ENCODE measurements around the gene LONRF2.

DNA sequence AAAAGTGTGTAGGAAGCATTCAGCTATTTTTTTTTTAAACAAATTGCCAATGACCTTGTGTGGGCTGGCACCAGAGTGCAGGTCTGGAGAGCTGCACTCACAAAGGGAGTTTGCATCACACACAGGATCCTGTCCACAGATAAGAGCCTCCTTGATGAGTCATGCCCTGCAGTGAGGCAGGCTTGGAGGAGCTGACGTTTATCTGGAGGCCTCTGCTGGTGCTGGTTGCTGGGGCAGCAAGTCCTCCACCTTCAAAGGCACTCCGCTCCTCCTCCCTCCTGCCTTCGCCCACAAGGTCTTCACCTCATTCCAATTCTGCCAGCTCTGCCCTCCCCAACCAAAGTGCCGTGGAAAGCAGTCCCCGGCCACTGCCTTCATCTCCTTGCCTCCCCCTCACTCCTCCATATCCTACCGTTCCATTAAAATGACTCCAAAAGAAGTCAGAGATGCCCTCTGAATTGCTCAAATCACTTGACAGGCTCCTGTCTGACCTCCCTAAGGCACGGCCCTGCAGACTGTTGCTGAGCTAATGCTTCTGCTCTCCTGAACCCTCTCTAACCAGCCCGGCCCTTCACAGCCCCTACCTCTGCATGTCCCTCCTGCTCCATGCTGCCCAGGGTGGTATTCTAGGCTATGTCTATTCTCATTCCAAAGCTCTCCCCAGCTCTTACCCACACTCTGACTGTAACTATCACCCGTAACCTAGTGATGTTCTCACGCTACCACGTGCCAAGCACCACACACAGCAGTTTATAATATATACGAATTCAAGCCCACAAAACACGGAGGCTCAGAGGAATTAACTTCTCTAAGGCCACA is 30.9 kb downstream of the LONRF2 start:
- no peak for TF ChIP-seq EZH2 (IDR thresholded peaks at IDR 0.05; ENCODE audit: borderline replicate concordance)
- TF ChIP-seq, protein P1, sequence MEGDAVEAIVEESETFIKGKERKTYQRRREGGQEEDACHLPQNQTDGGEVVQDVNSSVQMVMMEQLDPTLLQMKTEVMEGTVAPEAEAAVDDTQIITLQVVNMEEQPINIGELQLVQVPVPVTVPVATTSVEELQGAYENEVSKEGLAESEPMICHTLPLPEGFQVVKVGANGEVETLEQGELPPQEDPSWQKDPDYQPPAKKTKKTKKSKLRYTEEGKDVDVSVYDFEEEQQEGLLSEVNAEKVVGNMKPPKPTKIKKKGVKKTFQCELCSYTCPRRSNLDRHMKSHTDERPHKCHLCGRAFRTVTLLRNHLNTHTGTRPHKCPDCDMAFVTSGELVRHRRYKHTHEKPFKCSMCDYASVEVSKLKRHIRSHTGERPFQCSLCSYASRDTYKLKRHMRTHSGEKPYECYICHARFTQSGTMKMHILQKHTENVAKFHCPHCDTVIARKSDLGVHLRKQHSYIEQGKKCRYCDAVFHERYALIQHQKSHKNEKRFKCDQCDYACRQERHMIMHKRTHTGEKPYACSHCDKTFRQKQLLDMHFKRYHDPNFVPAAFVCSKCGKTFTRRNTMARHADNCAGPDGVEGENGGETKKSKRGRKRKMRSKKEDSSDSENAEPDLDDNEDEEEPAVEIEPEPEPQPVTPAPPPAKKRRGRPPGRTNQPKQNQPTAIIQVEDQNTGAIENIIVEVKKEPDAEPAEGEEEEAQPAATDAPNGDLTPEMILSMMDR (IDR thresholded peaks at IDR 0.05; ENCODE audit: poor library complexity): no peak
- TF ChIP-seq EZH2phosphoT487 (IDR thresholded peaks at IDR 0.05; ENCODE audit: low read depth, severe bottlenecking, unreplicated experiment): no peak

Data from hepatocyte (in vitro differentiated cells).